NK-92 (cell line): ENCODE results near the gene CRLF1.

Experiments used
- DNase-seq: peaks from one replicate; lab custom pipeline; 2025; ENCODE audit not compliant: unreplicated experiment; lab: John Stamatoyannopoulos, UW

CRLF1 gene

GRCh38 chr19:18558604-18559003 lies 48.0 kb downstream of the CRLF1 start:
- no peak for DNase-seq

GRCh38 chr19:18558202-18558555 lies 48.4 kb downstream of the CRLF1 start:
- DNase-seq: no peak

GRCh38 chr19:18557411-18558201 lies 49.0 kb downstream of the CRLF1 start, which contains the start of gene KXD1:
KXD1 (plus strand) TSS chr19:18557870; CDS start chr19:18562057, 4,187 bp downstream.
- peak; percentile 94 for DNase-seq

GRCh38 chr19:18551631-18552030 lies 55.0 kb downstream of the CRLF1 start:
- DNase-seq: no peak

- DNase-seq: no peak
Measured at GRCh38 chr19:18543814-18544475, 62.7 kb downstream of the CRLF1 start.
